HG02678 (cell line): ENCODE data around the gene AQP1.

ENCODE experiments used
- ATAC-seq: cut with Tn5 transposase; IDR thresholded peaks from one replicate; pipeline ENCODE4 v1.9.1; 2021; ENCODE audit warnings: mild to moderate bottlenecking, moderate library complexity; ENCODE audit not compliant: unreplicated experiment

The AQP1 gene

DNA sequence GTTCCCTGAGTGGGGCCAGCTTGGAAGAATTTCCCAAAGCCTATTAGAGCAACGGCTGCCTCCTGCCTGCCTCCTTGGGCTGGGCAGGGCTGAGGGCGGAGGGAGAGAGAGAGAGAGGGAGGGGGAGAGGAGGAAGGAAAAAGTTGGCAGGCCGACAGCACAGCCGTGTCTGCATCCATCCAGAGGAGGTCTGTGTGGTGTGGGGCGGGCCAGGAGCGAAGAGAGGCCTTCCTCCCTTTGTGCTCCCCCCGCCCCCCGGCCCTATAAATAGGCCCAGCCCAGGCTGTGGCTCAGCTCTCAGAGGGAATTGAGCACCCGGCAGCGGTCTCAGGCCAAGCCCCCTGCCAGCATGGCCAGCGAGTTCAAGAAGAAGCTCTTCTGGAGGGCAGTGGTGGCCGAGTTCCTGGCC is at the start of gene AQP1:
Gene AQP1 (plus strand): TSS at position 293 of the 409 bp plus-strand sequence. CDS start 57 bp downstream, at position 350.
- ATAC-seq: no peak

- ATAC-seq: no peak
These were observed 48.5 kb upstream of the AQP1 start for GRCh38 chr7:30862995-30863705.

GRCh38 chr7:30863706-30864035 is 48.0 kb upstream of the AQP1 start:
- ATAC-seq: no peak

DNA sequence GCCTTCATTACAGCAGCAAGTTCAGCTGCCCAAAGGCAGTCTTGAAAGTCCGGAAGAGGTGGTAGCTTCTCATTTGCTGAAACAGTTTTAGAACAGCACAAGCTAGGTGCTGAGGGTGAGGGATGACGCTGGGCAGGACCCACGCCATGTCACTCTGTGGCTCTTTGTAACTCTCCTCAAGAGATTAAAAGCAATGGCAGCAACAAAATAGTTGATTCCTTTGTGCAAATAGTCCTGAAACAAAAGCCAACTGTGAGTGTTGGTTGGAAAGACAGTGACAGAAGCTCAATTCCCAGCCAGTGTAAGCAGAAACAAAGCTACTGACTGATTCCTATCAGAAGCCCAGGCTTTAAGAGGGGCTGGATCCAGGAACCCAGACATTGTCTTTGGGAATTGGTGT is 47.6 kb upstream of the AQP1 start:
- ATAC-seq: no peak

DNA sequence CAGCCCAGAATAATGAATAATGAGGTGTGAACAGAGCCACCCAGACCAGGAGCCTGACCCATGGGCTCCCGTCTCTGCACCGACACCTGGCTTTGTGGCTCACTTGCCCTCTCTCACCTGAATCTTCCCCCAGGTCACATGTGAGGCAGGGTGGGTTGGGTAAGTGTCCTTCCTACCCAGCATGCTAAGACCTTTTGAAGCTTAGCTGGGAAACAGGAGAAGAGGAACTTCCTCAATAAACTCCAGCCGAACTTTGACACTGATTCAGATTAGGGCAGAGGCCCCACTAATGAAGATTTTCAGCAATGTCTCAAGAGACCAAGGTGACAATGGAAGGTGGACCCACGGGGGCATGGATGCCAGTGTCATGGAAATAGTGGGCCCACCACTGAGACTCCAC is 46.6 kb upstream of the AQP1 start:
- ATAC-seq: no peak

GRCh38 chr7:30865821-30866220 is 45.8 kb upstream of the AQP1 start:
- no peak for ATAC-seq

DNA sequence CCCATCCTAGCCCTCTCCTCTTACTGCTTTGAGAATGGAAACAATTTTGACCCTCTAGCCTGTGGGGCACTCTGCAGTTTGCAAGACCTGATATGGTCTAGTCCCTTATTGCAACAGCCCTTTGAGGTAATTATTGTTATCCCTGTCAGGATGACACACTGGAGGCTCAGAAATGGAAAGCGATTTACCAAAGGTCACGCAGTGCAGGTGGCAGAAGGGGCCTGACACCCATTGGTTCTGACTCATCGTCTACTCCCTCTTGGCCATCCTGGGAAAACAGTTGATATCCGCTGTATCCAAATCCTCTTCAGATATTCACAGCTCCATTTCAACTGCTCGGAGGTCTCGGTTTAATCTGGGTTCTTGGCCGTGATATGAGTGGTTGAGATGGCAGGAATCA is 44.7 kb upstream of the AQP1 start:
- ATAC-seq: no peak

DNA sequence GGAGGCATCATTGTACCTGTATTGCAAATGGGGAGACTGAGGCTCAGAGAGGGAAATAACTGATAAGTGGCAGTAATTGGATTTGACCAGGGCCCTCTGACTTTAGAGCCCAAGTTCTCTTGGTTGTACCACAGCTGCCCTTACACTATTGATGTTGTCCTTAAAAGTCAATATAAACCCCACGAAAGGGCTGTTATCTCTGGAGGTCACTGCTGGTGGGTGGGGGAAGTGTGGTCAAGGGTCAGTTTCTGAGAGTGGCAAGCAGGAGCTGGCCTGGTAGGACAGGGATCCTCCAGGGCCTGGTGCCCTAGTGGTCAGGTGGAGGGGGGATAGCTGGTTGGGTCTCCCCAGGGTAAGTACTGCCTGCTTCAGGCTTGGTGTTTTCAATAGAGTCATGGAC is 44.2 kb upstream of the AQP1 start:
- no peak for ATAC-seq

DNA sequence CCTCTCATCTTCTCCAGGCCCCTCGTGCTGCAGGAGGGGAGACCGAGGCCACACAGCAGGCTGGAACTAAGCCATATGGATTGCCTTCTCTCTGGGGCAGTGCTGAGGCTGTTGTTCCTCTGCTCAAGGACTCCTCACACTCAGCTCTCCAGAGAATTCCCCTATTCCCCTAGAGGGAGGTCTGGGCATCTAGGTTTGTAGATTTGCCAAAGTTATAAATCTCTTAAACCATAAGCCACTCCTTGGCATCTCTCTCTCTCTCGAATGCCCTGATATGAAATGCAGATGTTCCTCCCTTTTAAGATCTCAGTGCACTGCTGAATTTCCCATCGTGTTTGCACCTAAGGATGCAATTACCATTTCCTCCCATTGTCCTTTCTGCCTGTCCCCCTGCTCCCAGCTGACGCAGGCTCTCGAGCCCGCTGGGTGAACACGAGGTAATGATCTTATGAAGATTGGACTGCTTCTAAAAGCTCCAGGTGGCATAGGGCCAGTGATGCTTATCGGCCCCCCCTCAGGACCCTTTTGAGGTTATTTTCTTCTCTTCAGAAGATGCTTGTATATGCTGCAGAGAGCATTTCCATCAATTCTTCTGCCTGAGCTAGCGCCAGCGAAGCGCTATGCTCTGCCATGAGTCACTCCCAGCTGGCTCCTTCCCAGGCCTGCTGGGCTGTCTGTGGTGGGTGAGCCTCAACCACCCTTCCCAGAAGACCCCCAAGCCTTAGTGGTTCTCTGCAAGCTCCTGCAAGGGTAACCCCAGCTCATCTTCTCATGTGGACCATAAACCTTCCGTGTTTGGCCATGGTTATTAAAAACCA is 41.6 kb upstream of the AQP1 start:
- no peak for ATAC-seq

GRCh38 chr7:30870821-30871518 is 40.7 kb upstream of the AQP1 start:
- ATAC-seq: no peak

DNA sequence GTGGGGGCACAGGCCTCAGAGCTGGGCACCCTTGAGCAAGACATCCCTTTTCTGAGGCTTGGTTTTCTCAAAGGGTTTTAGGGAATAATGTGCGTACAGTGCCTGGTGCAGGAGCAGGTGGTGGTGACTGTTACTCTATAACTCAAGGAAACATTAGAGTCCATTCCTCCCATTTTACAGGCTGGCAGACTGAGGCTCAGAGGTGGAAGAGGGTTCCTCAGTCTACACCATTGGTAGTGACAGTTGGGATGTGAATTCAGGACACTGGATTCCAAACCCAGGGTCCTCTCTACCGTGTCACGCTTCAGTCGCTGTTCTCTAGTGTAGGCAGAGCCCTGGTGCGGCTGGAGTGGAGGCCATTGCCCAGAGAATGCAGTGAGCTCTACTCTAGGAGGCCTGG is 40.0 kb upstream of the AQP1 start:
- ATAC-seq: no peak

DNA sequence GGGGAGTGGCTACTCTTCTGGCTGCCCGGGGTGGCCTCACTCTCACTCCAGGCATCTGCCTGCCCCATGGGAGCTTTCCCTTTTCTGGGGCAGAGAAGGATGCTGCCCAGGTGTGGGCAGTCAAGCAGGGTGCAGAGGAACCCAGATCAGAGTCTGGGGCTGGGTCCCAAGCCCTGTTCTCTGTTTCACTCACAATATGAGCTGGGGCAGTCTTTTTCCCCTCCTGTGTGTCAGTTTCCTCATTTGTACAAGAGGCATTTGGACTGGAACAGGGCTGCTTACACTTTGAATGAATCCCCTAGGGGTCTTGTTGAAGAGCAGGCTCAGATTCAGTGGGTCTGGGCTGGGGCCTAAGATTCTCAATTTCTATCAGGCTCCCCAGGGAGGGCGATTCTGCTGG is 38.4 kb upstream of the AQP1 start:
- no peak for ATAC-seq

DNA sequence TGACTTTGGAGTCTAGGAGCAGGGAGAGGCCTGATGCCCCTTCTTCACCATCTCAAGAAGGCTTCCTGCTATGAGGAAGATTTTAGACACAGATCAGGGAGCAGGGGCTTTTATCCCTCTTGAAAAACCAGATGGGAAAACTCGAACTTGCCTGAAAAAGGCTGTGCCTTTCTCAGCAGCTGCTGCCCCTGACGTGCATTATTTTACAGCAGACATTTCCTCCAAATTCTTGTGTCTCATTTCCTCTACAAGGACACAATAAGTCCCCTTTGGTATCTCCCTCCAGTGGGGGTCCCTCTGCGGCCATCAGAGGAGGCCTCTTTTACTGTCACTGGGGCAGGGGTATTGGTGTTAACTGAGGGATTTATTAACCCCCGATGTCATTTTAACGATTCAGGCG is 38.0 kb upstream of the AQP1 start:
- ATAC-seq: no peak

GRCh38 chr7:30874656-30875302 is 36.9 kb upstream of the AQP1 start:
- ATAC-seq: no peak

GRCh38 chr7:30877015-30877769 is 34.5 kb upstream of the AQP1 start:
- no peak for ATAC-seq

- no peak for ATAC-seq
These were observed 33.7 kb upstream of the AQP1 start for GRCh38 chr7:30877993-30878392.

DNA sequence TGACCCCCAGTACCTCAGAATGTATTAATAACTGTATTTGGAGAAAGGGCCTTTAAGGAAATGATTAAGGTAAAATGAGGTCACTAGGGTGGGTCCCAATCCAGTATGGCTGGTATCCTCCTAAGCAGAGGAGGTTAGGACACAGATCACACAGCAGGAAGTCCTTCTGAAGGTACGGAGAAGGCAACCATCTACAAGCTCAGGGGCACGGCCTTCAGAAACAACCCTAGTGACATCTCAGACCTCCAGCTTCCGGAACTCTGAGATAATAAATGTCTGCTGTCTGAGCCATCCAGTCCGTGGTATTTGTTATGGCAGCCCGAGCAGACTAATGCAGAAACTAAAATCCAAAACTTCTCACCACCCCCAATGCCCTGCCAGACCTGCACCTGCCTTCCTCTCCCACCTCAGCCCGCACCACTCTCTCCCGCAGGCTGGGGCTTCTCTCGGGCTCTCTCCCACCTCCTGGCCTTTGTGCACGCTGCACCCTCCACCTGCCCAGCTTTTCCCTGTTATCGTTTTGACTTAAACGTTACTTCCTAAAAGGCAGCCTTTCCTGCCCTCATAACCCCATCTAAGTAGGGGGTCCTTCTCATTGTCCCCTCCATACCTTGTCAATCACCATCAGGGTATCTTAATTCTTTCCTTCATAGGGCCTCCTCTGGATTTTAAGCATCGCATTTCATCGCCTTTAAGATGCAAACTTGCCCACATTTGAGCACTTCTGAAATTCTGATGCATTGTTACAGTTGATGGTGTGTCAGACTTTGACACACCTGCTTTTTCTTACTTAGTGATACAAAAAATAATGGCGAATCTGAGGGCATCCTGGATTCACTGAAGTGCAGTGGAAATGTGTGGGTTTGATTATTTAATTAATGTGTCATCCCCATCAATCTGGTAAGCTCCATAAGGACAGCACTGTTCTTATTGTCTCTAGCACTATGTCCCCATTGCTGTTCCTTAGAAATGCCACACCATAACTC is 32.2 kb upstream of the AQP1 start:
- ATAC-seq: no peak

DNA sequence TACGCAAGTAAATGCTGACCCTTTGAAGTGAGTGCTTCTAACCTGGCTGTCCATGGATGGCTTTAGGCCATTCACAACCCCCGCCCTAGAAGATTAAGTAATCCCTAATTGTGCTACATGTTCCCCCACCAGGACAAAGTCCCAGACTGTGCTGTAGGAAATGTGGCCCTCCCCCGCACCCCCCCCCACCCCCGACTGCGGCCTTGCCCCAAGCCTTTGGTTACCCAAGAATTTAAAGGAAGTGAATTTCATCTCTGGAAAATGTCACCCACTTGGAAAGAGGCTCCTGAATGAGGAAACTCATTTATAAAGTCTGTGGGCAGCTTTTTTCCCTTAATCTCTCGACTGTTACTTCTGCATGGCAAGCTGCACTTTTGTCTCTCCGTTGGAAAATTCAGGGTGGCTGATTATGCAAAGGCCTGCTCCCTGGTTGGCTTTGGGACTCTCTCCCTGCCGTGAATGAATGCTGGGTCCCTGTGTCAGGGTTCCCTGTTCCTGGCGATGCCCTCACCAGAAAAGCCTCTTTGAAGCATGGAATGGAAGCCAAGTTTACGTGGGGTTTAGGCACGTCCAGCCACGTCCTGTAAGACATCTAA is 31.4 kb upstream of the AQP1 start:
- ATAC-seq: no peak

- ATAC-seq: no peak
These were observed 30.7 kb upstream of the AQP1 start for GRCh38 chr7:30880941-30881340.
